Measurements from ENCODE around the gene GAK.
"Not testable (repeated sequence)": the region's sequence is repeated elsewhere in the genome, so short reads cannot be mapped to it uniquely, and the experiment has no call there.

GAK gene

DNA sequence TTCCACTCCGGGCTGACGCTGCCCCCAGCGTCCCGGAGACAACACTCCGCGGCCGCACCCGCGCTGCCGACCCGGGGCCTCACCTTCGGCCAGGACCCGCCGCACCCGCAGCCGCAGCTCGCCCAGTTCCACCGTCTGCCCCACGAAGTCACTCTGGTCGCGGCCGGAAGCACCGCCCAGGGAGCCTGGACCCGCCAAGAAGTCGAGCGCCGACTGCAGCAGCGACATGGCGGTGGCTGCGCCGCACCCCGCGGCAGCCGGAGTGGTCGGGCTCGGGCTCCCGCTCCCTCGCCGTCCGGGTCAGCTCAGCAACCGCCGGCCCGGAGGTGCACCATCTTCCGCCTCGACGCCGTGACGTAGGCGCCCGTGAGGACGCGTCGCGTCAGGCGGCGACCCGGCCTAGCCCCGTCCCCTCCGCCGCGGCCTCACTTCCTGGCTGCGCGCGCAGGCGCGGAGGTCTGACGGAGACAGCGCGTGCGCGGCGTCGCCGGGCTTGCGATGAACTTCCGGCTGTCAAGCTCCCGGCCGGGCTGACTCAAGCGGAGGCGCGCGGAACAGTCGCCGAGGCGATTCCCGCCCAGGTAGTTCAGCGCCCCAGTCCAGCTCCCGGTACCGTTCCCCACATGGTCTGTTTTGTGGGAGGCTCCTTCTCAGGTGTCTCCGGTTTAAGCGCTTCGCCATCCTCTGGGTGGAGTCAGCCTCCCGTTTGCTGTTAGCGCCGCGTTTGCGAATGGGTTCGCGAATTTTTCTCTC, at the start of gene GAK, which contains the start of gene TMEM175:
Gene GAK (minus strand): TSS at position 357 of the 753 bp plus-strand sequence. CDS start 129 bp downstream, at position 228.
Gene TMEM175 (plus strand): TSS at position 501 of the 753 bp plus-strand sequence. CDS start 15,280 bp downstream, outside the sequence.
- peak; percentile 84 for DNase-seq

DNA sequence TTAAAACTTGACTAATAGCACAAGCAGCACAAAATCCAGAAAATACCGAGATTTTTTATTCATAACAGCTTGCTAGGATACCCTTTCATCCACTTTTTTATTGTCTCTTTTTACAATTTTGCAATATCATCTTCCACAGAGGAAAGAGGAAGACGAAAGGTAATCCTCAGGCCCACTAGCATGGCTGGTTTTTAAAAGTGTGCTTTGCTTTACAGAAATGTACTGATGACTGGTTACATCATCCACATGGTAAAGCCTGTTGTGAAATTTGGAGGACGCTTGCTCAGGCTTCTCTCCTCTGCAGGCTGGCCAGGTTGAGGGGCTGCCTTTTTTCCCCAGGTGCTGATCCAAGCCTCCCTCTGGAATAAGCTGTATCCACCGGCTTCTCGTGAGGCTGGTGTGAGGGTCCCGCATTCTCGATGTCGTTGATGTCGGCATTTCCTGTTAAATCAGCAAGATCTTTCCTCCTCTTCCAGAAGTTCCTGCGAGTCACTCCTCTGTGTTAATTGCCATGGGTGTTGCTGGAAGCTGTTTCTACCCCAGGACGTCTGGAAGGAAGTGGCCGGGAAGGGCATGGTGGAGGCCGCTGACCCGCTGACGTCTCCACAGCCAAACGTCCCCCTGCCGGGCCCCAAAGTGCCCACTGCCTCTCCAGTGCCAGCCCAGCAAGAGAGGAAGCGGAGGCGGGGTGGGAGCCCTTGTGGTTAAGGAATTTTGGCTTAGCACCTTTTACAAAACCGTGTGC, 47.0 kb upstream of the GAK start:
- DNase-seq, result no peak

DNA sequence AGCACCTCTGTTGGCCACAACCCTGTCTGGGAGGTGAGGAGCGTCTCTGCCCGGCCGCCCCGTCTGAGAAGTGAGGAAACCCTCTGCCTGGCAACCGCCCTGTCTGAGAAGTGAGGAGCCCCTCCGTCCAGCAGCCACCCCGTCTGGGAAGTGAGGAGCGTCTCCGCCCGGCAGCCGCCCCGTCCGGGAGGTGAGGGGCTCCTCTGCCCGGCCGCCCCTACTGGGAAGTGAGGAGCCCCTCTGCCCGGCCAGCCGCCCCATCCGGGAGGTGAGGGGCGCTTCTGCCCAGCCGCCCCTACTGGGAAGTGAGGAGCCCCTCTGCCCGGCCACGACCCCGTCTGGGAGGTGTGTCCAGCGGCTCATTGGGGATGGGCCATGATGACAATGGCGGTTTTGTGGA, 43.9 kb upstream of the GAK start:
- not testable (repeated sequence) for DNase-seq

DNA sequence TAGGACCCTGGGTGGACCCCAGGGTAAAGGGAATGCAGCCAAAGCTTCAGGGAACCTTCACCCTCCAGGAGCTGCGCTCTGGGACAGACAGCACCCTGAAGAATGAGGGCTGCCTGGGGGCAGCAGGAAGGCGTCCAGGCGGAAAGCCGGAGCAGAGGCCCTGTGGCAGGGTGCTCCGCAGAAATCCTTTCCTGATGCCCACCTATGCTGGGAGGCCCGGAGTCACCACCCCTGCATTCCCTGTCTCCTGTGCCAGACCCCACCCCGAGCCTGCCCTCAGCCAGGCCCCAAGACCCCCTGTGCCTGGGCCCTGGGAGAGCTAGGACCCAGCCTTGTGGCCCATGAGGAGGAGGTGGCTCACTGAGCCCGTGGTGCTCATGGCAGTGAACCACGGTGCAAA, 42.6 kb upstream of the GAK start:
- no peak for DNase-seq

DNA sequence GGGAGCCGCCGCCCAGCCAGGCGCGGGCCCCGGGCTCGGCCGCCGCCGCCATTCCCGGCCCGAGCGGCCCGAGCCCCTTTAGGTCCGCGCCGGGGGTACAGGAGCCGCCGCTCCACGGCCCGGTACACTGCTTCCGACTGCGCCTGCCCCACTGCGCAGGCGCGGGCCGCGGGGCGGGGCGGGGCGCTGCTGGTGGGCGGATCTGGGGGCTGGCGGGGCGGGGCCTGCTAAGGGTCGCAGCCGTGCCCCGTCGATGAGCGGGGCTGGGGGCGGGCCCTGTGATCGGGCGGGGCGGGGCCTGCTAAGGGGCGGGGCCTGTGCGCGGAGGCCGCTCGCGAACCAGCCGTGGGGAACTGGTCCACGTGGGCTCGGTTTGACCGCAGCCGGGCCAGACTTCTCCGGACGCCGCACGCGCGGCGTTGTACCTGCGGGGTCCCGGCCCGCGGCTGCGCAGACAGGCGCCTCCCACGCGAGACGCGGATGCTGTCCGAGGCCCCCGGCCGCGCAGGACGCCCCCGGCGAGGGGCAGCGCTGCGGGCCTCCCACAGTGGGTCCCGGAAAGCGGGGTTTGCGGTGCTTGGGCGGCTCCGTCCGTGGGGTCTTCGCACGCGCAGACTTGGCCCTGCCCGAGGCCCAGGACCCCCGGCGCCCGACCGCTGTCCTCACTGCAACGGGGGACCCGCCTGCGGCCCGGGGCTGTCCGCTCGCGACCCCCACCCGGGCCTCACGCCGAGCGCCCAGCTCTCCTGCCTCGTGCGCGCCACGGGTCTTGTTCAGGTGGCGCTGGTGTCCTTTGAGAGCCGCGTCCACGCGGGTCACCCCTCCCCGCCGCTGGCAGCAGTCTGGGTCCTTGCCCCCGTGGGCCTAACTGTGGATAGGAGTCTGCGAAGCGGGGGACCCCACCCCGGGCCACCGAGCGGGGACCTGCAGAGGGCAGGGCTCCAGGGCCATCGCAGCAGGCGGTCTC, 41.6 kb upstream of the GAK start, which contains the start of gene DGKQ:
Gene DGKQ (minus strand): TSS at position 139 of the 967 bp plus-strand sequence. CDS start 87 bp downstream, at position 52.
- DNase-seq, result peak; percentile 54

DNA sequence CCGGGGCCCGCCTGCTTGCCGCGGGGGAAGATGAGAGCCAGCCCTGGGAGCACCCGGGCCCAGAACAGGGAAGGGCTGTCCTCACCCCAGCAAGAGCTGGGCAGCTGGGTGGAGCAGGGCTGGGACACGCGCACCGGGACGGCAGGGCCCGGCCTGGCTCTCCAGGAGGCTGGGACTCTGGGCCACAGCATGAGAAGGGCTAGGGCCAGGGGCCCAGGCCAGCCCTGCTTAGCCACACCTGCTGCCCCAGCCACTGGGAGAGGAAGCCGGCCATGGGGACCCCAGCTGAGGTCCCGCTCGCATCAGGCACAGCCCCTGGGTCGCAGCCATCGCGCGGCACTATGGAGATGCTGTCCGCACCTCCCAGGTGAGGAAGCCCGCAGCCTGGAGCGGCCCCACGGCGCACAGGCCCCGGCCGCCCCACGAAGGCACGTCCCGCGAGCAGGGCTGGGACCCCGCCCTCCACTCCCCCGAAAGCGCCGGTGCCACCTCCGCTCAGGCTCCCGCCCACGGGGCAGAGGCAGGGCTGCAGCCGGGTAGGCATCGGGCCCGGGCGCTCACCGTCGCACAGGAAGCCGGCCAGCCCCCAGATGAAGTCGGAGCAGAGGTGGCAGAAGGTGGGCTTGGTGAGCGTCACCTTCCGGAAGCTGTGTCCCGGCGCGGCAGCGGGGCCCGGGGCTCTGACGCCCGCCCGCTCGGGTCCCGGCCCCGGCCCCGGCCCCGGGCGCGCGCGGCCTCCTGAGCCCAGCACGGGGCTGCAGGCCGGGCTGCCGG, 40.7 kb upstream of the GAK start:
- DNase-seq, result no peak

DNA sequence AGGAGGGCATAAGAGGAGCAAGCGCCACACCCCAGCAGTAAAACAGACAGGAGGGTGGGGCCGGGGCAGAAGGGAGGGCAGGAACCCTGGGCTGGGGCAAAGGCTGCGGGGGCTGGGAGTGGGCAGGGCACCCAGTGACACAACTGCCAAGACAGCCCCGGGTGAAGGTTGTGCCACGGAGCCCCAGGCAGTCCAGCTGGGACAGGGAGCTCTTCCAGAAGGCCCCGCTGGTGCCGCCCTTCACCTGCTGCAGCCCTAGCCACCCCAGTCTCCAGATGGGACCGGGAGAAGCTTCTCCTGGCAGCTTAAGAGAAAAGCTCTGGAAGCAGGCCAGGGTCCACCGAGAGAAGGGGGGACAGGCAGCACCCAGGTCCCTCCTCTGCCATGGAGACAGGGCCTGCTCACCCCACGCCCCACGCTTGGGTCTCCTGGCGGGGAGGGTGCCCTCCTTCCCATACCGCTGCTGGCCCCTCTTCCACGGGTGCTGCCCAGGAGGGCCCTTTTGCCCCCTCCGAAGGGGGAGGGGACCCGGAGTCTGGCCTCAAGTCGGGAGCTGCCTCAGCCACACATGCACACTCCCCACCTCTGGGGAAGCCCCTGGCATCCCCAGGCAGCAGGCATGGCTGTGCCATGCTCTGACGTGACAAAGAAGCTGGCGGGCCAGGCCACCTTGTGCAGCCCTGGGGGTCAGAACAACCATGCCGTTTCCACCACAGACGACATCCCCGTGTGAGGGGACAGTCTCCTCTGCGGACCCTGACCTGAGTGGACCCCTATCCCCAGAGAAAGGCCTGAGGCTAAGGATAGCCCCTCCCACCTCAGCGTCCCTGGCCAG, 39.8 kb upstream of the GAK start:
- DNase-seq, result no peak

DNA sequence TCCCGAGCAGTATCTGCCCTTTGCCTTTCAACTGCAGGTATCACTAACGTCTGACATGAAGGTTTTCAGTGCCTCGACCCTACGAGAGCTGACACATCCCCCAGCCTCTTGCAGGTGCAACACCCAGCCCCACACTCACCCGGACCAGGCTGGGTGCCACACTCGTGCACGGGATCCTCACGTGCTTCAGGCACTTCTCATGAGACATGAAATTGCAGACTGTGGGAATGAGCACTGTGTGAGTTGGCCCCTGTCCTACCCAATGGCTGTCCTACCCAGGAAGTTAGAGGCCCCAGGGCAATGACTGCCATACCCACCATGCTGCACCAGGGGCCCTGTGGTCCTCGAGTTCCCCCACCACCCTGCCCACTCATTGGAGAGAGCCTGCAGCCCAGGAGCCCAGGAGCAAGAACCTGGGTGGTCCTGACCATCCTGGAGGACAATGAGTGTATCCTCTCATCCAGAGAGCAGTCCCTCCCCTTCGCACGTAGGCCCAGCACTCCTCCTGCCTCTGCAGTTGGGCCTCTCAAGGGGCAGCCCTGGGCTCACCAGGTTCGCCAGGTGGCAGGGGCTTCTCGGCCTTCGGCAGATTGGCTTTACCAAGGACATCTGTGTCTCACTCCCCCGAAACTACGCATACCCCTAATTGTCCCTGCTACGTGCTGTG, 38.9 kb upstream of the GAK start:
- no peak for DNase-seq

DNA sequence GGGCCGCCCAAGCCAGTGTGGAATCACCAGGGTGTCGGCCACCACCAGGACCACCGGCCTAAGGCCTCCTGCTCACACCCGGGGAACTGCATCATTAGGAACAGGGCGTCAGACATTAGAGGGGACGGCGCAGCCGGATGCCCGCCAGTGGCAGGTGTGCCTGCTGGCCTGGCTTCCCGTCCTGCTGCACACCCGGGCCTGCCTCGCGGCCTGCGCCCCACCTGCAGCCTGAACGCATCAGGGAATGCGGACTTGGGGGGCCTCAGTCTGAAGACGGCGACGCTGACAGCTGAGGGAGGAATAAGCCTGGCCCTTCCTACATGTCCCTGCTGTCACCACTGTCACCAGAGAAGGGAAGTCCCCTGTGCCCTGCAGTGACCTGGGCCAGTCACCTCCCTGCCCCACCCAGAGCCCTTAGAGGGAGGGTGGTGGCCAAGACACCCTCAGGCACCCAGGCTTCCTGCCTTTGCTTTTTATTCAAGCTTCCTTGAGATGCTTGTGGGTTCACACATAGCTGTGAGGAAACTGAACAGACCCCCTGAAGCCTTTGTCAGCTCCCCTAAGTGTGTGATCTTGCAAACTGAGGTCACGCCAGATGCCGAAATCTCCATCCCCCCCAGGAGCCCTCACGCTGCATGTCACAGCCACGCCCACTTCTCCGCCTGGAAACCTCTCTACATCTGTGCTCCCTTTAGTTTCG, 38.1 kb upstream of the GAK start:
- no peak for DNase-seq

DNA sequence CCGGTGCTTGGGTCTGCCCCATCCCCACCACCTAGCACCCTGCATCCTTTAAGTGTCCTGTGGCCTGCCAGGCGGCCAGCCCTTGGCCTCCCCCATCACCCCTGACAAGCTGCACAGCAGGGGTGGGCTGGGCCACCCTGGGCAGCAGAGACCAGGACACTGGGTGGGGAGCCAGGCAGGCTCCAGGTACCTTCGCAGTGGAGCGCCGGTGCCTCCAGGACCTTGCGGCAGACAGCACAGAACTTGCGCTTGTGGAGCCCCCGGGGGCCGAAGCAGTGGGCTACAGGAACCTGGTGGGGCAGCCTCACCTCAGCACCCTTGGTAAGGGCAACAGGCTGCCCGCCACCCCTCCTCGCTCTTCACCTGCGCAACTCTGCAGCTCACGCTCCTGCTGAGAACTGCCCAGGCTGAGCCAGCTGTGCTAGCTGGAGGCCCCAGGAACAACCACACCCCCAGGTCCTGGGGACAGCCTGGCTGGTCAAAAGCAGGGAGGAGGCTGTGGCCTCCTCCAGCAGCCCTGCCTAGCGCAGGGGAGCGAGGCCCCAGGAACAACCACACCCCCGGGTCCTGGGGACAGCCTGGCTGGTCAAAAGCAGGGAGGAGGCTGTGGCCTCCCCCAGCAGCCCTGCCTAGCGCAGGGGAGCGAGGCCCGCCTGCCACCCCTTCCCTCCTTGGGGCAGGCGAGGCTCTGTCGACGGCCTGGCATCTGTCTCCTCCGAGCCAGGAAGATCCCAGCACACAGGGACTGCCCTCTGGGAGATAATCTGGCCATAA, 36.7 kb upstream of the GAK start:
- no peak for DNase-seq

DNA sequence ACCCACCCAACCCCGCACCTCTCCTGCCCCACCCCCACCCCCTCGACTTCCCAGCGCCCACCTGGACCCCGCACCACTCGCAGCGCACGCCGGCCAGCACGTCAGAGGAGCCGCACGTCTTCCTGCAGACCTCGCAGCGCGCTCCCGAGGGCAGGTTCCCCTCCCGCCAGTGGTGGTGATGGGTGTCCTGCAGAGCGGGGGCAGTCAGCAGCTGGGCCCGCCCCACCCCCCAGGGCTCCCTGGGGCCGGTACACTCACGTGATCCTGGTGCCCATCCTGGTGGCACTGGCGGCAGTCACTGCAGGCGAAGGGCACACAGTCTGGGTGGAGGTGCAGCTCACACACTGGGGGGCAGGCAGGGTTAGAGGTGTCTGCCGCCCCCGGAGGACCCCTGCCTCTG, 36.1 kb upstream of the GAK start:
- DNase-seq, result no peak

DNA sequence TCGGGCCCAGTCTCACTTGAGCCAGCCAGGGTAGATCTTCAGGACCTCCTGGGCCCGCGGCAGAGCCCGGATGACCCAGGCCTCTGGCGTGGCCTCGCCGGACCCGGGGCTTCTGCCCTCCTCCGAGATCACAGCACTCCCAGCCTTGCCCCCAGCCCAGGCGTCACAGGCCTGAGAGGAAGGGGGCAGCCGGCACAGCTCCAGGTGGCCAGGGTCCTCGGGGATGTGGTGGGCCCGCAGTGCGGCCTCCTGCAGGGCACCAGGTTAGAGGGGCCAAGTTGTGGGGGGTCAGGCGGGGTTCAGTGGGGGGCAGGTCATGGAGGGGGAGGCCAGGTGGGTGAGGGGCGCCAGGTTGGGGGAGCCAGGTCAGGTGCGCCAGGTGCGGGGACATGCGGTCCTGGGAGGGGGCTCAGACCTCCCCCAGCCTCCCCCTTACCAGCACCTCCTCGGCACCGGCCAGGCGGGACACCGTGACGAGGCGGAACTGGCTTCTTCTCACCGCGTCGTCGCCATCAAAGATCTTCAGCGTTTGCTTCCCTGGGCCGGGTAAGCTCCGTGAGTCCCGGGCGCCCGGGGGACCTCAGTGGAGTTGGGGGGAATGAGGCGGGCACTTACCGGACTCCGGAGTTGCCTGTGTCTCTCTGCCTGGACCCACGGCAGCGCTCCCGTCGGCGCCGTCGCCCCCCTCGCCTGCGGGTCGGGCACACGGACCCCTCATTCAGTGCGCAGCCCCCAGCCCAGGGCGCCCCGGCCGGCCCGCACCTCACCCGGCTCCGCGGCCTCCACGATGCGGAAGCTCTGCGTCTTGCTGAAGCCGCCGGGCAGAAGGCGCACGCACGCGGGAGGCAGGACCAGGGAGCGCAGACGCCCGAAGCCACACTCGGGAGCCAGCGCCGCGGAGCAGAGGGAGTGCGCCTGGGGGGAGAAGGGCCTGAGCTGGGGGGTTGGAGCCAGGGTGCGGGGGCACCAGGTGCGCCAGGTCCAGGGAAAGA, 35.3 kb upstream of the GAK start:
- DNase-seq, result no peak

DNA sequence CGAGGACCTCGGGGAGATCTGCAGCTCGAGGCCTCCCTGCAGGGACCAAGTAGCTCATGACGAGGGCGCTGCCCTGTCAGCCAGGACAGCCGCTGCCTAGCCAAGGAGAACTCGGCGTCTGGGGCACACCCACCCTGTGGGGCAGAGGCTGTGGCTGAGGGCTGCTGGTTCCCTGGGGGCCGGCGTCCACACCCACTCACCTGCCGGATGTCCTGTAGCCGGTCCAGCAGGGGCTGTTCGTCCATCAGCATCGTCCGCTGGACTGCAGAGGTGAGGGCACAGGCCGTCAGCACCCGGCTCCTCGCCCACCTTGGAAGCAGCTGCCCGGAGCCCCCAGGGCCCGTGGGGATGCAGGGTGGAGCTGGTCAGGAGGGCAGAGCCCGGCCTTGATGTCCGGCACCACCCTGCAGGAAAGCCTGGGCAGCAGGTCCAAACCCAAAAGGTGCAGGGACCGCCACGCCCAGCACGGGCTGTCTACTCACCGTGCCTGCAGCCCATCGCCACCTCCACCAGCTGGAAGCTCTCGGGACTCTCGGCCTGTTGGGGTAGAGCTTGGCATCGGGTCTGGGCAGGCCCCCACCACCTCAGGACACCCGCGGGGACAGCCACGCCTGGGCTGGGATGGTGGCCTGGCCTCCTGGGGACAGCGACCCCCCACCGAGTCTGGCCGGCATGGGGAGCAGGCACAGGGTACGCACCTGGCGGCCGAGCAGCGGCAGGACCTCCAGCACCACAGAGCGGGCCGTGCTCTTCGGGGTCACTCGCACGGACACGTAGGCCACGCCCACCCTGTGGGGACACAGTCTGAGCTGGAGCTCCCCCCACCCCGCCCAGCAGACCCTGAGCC, 34.4 kb upstream of the GAK start:
- DNase-seq, result no peak

DNA sequence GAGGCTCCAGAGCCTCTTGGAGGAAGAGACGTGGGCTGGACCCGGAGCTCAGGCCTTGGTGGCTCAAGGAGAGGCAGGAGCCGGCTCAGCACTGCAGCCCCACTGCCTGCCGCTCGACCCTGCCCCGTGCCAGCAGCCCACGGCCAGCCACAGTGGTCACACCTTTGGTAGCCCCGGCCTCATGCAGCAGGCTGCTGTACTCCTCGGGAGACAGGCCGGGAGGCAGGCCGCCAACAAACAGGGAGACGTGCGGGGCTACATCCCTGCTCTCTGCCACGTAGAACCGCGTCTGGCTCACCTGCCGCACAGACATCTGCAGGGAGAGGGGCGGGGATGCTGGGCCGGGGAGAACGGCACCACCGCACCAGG, 33.6 kb upstream of the GAK start:
- DNase-seq, result no peak

DNA sequence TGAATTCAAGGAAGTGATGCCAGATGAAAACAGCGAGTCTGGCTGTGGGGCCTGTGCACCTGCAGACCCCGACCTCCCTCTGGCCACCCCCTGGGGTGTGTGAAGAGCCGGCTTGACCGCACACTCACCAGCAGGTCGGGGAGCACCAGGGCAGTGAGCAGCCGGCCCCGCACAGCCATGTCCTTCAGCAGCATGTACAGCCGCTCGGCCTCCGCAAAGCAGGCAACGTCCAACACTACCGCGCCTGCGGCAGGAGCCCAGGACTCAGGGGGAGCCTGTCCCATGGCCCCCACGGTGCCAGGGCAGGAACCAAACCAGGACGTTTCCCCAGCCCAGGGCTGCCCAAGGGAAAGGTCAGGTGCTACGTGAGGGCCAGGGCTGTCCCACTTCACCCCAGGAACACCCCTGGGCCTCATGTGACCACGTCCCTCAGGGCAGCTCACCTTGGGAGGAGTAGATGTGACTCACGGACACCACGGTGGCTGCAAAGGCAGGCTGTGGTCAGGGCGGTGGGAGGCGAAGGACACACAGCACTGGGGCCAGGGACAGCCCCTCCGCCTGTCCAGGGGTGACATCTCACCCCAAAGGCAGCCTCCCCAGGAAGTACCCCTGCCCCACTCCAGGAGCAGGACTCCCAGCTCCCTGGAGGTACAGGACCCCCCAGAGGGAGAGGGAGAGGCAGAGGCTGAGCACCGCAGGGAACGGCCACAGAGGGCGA, 33.1 kb upstream of the GAK start:
- no peak for DNase-seq

DNA sequence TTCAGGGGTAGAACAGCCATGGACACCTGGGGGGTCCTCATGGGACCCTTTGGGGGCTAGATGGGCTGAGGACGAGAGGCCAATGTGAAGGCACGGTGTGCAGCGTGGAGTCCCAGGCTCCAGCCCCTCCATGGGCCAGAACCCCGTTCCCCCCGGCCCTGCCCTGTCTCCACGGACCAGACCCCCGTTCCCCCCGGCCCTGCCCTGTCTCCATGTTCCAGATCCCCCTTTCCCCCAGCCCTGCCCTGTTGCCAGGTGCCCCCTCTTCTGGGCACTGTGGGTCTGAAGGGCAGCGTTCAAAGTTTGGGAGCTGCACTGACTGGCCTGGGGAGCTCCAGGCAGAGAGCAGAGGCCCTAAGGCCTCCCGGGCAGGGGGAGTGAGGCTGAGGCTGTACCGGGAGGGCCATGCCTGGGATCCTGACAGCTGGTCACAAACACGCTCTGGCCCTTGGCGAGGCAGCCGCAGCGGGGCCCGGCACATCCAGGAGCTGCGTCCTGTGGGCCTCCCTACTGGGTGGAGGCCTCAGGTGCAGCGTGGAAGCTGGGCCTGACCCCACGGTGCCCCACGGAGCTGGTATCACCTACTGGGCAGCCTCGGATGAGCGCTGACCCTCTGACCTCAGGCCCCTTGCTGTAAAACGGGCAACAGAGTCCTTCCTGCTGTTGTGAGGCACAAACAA, 32.4 kb upstream of the GAK start:
- DNase-seq, result no peak
